ENCODE data around the gene UGT8.

DNA sequence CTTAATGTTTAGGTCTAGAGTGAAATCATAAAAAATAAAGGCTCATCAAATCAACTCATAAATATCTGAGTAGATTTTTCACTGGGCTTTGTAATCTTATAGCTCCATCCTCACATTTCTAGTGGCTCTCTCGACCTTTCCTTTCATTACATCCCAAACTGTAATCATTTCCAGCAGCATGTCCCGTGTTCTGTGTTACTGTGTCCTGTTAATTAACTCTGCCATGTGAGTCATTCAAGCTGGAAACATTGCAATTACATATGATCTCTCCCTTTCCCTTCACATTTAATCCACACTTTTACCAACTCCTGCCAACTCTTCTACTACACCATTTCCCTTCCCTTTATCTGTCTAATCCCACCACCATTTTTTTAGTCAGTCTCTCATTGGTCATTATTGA, 75.5 kb downstream of the UGT8 start:
- TF ChIP-seq, protein P1, sequence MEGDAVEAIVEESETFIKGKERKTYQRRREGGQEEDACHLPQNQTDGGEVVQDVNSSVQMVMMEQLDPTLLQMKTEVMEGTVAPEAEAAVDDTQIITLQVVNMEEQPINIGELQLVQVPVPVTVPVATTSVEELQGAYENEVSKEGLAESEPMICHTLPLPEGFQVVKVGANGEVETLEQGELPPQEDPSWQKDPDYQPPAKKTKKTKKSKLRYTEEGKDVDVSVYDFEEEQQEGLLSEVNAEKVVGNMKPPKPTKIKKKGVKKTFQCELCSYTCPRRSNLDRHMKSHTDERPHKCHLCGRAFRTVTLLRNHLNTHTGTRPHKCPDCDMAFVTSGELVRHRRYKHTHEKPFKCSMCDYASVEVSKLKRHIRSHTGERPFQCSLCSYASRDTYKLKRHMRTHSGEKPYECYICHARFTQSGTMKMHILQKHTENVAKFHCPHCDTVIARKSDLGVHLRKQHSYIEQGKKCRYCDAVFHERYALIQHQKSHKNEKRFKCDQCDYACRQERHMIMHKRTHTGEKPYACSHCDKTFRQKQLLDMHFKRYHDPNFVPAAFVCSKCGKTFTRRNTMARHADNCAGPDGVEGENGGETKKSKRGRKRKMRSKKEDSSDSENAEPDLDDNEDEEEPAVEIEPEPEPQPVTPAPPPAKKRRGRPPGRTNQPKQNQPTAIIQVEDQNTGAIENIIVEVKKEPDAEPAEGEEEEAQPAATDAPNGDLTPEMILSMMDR (conservative IDR thresholded peaks at IDR 0.05), result no peak
- TF ChIP-seq ZFX (IDR thresholded peaks at IDR 0.05), result no peak
